HG02840 (cell line): ENCODE results near the gene BACH2.

ENCODE experiments used
- ATAC-seq: cut with Tn5 transposase; IDR thresholded peaks from one replicate; pipeline ENCODE4 v1.9.1; 2021; ENCODE audit warnings: mild to moderate bottlenecking, moderate library complexity, moderate number of reproducible peaks; ENCODE audit not compliant: unreplicated experiment, low FRiP score

The BACH2 gene

DNA sequence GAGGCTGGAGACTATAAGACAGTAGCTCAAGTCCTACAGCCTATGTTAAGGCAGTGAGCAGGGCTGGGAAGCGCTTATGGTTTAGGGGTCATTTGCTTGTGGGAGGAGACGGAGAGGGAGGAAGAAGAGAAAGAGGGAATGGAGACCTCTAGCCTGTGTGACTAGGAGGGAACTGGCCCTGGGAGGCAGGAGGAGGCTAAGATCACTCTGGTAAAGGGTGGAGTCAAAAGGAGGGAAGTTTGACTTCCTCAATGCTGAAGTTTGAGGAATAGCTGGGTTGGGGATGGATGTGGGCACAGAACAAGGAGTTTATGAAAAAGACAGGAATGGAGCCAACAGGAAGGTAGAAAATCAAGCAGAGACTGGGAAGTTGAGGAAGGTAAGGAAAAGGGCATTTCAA is 6.4 kb upstream of the BACH2 start:
- no peak for ATAC-seq

DNA sequence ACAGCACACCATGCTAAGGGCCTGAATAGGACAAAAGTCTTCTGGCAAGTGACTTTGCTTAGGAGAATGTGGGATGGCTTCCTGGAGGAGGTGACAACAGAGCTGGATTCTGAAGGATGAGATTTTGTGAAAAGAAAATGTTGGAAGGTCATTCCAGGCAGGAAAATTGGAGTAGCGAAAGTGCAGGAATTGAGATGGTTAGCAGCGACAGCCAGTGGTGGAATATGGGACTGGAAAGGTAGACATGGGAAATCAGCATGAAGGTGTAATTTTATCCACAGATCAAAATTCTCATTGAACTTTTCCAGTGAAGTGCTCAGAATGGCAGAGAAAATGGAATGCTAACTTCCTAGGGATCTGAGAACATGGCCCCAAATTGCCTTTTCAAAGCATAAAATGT is 5.7 kb upstream of the BACH2 start:
- no peak for ATAC-seq

DNA sequence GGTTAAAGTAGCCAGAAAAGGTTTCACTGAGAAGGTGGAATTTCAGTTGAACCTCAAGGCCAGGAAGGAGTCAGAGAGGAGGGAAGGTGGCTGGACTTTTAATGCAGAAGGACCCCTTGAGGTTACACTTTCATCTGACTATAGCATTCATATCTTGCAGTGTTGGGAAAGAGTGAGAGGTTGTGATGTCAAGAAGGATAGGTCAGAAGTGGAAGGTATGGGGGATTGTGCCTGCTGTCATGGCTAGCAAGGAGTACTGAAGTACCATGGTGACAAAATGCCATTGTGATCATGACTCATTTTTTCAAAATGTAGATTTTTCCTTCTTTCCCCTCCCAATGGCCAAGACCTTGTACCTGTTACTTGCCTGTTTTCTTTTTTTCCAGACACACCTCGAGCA is 5.2 kb upstream of the BACH2 start:
- no peak for ATAC-seq

DNA sequence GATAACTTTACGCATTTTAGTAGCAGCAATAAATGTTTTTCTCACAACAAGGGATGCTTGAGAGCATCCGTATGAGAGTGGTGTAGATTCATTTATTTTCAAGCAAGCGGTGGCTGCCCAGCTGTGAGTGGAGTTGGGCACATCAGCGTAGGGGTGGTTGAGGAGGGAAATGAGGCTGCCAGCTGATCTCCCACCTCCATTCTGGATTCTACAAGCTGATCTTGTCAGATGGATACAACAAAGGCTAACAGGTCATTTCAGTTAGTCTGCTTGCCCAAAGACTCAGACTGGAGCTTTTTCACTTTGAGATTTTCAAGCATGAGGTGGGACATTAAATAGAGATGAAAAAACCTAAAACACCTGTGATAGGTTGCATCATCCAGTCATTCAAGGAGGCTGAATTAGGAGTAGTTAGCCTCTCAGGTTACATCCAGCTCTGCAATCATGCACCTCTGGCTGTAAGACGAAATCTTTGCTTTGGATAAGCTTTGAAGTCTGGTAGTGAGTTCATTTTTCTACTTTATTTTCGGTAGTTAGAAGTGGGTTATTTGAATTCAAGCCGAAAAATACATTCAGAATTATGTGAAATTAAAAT is 1.9 kb upstream of the BACH2 start:
- ATAC-seq = no peak

DNA sequence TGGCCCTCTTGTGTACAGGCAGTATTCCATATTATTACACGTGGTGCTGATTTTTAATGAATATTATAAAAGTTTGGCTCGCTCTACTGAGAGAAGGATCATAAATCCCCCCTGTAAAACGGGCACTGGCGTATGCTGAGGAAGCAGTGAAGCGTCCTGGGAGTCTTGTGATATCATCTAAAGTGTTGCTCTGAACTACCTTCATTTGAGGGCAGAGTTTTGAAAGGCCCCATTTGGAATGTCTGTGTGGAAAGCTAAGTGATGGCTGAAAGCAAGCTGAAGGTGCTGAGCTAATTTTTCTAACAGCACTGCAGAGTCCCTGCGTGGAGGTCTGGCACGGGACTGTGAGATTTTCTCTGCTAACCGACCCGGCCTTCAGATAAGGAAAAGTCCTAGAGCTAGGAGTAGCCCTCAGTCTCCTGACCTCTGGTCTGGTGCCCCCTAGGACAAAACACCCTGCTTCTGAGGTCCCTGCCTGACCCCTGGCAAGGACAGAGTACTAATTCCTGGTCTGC is 1.3 kb upstream of the BACH2 start:
- ATAC-seq = no peak

DNA sequence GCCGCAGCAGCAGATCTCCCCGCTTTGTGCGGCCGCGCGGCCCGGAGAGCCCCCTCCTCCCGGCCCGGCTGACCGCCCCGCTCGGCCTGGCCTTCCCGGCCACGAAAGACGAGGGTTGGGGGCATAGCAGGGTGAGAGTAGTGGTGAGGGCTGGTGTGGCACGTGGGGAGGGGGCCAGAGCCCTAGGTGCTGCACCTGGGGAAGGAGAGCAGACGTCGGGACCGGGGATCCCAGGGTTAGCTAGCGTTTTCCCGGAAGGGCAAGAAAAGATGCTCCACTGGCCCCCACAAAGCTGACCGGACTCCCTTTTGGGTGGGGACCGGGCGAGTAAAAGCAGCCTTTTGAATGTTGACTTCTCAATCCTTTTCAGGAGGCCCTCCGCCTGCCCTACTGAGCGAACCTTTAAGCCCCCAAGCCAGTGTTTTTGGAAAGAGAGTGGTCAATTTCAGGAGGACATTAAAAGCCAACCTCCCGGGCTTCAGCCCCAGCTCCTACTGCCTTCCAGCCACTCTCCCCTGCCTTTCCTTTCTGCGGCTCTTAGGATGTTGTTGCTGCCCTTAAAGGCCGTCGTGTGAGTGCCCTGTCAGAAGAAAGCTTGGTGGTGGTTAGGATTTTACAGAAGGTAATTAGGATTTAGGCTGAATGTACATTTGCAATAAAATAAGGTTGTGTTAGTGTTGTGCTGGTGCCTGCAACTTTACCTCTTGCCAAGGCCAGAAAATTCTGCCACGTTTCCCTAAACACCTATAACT is 648 bp upstream of the BACH2 start:
- ATAC-seq = no peak

DNA sequence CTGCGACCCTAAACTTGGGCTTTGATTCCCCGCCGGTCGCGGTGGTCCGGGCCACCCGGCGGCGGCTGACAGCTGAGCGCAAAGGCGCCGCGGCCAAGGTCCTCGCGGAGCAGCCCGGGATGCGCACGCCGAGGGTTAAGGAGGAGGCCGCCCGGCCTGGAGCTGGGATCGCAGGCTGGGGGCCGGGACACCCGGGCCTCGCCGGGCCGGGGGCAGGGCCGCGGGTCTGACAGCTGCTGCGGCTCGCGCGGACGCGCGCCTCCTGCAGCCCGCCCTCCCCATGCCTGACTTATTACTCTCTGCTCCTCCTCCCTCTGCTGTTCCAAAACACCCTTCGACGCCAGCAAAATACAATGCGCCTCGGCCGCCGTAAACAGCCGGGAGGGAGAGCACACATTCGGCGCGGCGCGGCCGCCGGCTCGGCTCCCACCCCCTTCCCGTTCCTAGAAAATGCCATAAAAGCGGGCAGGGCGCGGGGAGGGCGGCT is 746 bp downstream of the BACH2 start:
- ATAC-seq = peak; percentile 23

DNA sequence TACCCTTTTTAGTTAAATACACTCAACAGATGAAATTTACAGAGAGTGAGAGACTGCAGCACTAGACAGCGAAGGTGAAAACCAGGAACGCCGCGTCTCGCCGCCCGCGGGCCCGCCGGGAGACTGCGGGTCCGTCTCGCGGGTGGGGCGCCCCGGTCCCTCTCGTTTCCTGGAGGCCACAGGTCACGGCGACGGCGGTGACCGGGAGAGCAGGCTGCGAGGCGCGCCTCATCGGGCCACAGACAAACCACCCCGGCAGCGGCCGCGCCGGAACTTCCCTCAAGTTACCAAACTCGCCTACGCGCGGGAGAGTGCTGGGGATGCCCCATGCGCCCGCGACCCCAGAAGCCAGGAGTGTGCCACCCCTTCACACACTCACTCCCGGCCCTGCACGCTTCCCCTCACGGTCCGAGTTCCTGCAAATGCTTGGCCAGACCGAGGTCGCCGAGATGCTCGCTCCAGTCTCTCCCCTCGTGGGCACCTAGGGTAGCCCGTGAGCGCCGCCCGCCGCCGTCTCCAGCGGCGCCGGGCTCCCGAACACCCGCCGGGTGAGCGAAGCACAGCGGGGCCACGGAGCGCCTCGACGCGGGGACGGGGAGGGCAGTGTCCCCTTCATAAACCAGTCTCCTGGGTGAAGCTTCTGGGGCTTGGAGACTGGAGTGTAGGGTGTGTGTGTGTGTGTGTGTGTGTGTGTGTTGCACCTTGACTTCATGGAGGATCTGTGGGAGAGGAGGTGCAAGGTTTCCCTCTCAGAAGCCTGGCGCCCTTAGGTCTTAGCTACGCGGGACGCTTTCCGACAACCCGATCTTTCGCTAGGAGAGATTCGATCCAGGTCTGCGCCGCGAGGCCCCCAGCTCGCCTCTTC is 1.4 kb downstream of the BACH2 start:
- peak; percentile 31 for ATAC-seq

DNA sequence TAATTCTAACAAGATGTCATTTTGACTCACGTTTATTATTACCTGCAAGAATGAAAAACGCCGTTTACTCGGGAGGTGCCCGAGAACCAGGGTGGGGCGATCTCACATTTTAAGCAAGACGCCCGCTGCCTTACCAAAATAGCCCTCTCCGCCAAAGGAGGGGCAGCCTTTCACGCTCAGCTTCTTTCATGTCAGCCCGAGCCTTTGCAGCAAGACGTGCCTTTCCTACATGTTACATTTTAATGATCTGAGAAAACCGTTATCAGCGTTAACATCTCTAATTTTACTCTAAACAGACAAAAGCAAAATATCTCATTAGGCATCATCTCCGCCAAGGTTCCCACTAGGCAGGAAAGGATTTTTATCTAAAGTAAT is 2.0 kb downstream of the BACH2 start:
- no peak for ATAC-seq

DNA sequence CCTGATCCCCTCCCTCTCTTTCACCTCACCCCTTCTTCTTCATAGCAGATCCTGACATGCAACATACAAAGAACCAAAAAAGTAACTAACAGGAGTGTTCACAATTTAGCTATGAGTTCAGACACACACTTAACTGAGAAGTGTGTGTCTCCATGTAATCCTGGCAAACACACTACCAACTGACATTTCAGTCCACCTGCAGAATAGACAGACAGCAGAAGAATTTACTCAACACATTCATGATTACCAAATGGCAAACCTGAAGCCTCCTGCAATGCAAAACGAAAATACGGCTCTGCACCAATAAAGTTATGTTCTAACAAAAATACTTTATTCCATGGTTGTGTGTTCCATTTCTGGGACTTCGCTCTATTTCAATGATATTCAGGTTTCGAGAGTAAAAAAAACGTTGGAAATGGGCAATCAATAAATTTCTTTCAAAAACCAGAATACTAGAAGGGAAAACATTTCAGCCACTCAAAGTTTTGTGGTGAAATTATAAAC is 2.6 kb downstream of the BACH2 start:
- ATAC-seq = no peak

DNA sequence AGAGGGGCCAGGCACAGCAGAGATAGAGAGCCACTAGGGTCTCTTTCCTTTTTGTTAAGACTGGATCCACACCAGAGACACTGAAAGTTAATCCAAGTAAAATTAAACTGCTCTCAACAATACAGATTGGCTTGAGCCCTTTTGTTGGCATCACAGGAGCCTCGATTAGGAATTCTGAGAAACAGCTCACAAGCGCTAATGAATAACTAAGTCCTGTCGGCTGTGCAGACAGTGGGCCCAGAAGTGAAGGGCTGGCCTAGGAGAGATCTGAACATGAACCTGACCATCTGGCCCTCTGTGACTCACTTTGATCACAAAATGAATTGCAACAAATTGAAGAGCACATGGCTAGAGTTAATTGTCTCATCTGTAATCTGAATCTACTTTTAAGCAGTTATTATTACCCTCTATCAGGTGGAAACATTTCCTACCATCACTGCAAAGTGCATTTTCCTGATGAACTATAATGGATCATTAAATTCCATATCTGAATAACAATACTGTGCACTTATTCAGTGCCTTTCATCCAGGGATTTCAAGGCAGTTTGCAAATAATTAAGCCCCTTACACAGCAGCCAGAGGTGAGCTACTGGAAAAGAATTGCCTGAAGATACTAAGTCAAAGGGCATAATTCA is 3.2 kb downstream of the BACH2 start:
- no peak for ATAC-seq

DNA sequence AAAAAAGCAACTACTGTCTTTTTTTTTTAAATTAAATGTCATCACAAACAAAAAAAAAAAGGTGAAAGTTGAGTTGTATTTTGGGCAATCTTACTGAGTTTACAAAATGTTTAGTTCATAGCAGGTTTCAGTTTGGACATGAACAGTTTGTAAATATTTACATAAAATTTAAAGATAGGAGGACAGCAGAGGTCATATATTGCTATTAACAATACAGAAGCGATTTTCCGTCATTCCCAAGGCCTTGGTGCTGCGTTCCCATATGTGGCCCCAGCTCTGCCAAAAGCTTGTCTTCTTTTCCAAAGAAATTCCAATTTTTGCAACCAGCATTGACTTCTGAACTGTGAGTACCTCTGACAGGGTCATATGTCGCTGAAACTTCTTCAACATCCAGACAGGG is 5.1 kb downstream of the BACH2 start:
- no peak for ATAC-seq

DNA sequence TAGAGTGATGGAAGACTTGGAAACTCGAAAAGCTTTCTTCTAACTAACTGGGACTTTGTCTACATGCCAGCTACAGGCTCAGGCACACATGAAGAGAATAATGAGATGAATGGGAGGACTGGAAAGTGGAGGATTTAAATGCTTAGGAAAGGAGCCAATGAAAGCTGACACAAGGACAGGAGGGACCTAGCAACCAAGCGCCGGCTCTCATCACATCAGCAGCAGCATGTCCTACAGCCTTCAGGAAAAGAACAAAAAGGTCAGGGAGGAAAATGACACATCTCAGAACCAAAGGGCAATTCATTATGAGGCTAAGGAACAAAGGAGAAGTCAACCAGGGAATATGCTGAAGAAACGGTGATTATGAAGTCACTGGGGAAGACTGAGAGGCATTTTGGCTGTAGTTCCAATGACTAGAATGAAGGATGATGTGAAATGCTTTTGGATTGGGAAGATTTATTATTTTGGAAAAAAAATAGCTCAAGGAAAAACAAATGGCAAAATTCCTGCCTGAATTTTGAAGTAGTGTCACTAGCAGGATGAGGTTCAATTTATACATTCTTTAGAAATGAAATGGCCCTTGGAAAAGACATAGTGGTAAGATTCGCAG is 5.7 kb downstream of the BACH2 start:
- ATAC-seq = no peak

DNA sequence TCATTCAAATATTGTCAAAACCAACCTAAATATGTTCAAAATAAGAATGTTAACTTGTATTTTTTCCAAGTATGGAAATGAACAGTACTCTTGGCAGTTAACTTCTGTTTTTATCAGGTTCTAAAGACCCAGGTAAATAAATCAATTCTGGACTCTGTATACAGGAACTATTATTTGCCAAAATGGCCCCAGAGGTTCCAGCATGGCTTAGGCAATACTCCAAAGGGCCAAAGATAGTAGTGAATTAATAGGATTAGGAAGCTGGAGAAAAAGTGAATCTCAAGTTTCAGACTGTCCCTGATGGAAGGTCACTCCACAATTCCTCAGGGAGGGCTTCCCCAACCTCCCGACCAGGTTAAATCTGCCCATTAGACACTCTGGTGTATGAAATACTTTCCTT is 6.7 kb downstream of the BACH2 start:
- no peak for ATAC-seq

DNA sequence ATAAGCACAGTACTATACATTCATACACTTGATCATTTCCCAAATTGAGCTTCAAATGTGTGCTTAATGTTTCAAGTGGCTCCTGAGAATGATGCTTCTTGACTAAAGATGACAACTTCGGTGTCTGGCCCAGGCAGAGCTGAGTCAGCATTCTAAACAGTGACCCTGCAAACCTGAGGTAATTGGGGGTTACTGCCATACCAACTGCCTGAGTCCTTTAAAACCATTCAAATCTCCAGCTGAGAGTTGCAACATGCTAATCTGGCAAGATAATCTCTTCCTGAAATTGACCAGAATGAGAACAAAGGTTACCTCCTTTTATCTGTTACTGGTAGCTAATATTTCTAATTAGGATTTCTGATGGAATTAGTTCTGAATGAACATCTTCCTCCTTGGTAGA is 8.2 kb downstream of the BACH2 start:
- ATAC-seq = no peak

DNA sequence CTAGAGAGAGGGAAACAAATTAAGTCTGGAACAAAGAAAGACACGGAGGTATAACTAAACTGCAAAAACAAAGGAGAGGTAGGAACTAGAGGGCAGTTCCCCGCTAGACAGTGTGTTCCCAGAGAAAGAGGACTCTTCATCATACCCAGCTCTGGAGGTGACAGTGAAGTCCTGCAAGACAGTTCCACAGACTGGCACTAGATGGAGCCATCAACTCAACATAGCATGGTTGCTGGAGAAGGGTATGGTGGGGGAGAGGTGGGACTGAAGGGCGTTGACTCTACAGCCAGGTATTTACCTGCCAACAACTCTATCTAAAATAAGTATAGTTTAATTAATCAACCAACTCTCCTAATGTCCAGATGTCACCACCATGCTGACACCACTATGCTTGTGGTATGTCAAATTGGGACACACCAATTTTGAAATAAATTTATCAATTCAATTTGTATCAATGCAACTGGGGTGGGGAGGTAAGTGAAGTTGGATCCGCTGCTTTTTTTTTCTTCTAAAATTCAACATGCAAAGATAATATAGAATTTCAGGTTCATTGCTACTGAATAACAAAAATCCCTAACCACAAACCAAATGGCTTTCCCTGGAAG is 9.7 kb downstream of the BACH2 start:
- no peak for ATAC-seq

DNA sequence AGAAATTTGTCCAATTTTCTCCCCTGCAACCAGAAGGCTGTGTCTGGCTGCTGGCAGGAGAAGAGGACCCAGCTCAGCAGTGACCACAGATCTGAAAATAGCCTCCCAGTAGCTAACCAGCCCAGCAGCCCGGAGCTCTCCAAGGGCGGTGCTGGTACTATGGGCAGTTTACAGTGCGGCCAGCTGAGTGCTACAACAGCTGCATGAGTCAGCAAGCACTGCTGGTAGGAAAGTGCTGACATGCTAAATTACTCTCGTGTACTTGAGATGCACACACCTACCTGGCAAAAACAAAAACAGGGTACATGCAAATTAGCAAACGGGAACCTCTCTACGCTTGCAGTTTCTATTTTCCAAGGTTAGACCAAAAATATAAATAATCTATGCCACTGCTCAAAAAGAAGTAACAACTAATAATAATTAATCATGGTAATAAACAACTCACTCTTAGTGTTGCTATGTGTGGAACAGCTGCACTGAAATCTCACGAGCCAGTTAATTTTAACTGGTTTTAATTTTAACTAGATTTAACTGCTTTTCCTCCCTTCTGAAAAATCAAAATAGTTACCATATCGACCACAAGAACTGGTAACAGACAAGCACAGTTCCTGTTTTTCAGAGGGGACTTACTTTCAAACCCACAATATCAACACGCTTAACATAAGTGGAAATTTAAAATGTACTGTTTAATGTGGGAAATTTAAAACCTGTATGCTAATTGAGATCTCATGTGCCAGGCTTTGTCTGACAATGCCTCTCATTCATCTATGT is 10.8 kb downstream of the BACH2 start:
- ATAC-seq = peak; percentile 72

DNA sequence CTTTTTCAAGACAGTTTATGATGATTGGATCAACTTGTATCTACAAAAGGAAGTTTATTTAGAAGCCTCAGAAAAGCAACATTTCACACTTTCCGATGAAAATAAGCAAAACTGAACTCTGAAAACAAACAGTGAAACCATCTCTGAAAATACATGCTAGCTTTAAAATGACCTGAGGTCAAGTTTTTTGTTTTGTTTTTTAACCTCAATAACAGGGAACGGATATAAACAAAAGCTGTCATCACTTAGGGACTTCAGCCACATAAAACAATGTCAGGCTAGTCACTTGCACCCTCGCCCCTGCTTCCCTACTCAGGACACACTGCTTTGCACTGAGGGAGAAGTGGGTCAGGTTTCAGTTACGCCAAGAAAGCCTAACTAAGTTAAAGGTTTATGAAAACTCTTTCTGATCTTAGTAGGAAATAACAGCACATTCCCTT is 11.6 kb downstream of the BACH2 start:
- ATAC-seq = peak; percentile 35
